ENCODE measurements around the gene CXCR2.

Gene CXCR2

GRCh38 chr2:218125626-218126080 lies at the start of gene CXCR2:
CXCR2 (plus strand) TSS chr2:218126028; CDS start chr2:218134802, 8,774 bp downstream.
- no peak for TF ChIP-seq CTCF (IDR thresholded peaks at IDR 0.05)

- TF ChIP-seq CTCF (IDR thresholded peaks at IDR 0.05) = no peak
Measured at GRCh38 chr2:218077464-218078216, 48.2 kb upstream of the CXCR2 start.

GRCh38 chr2:218079943-218080913 lies 45.6 kb upstream of the CXCR2 start:
- TF ChIP-seq CTCF (IDR thresholded peaks at IDR 0.05) = no peak

- no peak for TF ChIP-seq CTCF (IDR thresholded peaks at IDR 0.05)
Measured at GRCh38 chr2:218081063-218081462, 44.8 kb upstream of the CXCR2 start.

- TF ChIP-seq CTCF (IDR thresholded peaks at IDR 0.05) = no peak
Measured at GRCh38 chr2:218081695-218082094, 44.1 kb upstream of the CXCR2 start.

- TF ChIP-seq CTCF (IDR thresholded peaks at IDR 0.05) = no peak
Measured at GRCh38 chr2:218082586-218083351, 43.1 kb upstream of the CXCR2 start.

GRCh38 chr2:218083352-218083676 lies 42.5 kb upstream of the CXCR2 start:
- TF ChIP-seq CTCF (IDR thresholded peaks at IDR 0.05) = no peak

All from LNCAP (cell line).